AG04449 (cell line): ENCODE measurements around the gene SNTN.

Source experiments
- CTCF ChIA-PET: fragments of 350-600 bp; formaldehyde crosslinking; extraction: SDS; loops from one replicate; lab custom pipeline; 2021; ENCODE audit warnings: antibody characterized with exemption; lab: Yijun Ruan, JAX
- POLR2A ChIA-PET: fragments of 400-600, 350-600 bp; formaldehyde crosslinking; extraction: SDS; loops from one replicate; lab custom pipeline; 2020; ENCODE audit warnings: antibody characterized with exemption, inconsistent platforms; lab: Yijun Ruan, JAX
- DNase-seq: peaks from one replicate; pipeline ENCODE4 v3.0.0-alpha.2; 2010; ENCODE audit warnings: low read depth, low spot score
- H3K4me3 ChIP-seq: 2 replicates; pipeline ENCODE4 v1.5.1; 2011; ENCODE audit warnings: low read depth, mild to moderate bottlenecking, control low read depth, low read length
- CTCF ChIP-seq: IDR thresholded peaks from one replicate; pipeline ENCODE4 v1.5.1; 2011; ENCODE audit warnings: mild to moderate bottlenecking, moderate library complexity, low read length, control low read depth, inconsistent platforms; ENCODE audit not compliant: insufficient read depth; ENCODE audit errors: missing control alignments

The SNTN gene

GRCh38 chr3:63652066-63652725 is at the start of gene SNTN:
Gene SNTN (plus strand): TSS chr3:63652675. CDS start chr3:63652688, 13 bp downstream.
- POLR2A ChIA-PET: no interaction called here
- CTCF ChIA-PET: interaction anchor here (0.9 kb wide), 1 partner anchor 11 kb away, joined by 4 read pairs; no protein-coding TSS in a partner anchor

GRCh38 chr3:63607716-63608115 is 44.8 kb upstream of the SNTN start:
- ChIA-PET CTCF (no interaction called here), POLR2A (no interaction called here)
- H3K4me3 ChIP-seq: no peak overlapping the region
- no peak for TF ChIP-seq CTCF
- DNase-seq: no peak

More at GRCh38 chr3:63652066-63652725, at the start of gene SNTN:
- H3K4me3 ChIP-seq: no peak within 1 kb of the TSS
- TF ChIP-seq CTCF: no peak
- no peak for DNase-seq

- ChIA-PET CTCF (no interaction called here), POLR2A (no interaction called here)
- no peak overlapping the region for H3K4me3 ChIP-seq
- no peak for DNase-seq
- TF ChIP-seq CTCF: no peak
Measured at GRCh38 chr3:63609408-63609807, 43.1 kb upstream of the SNTN start.

GRCh38 chr3:63609834-63610233 is 42.6 kb upstream of the SNTN start:
- ChIA-PET POLR2A (no interaction called here), CTCF (no interaction called here)
- H3K4me3 ChIP-seq: no peak overlapping the region
- no peak for DNase-seq
- TF ChIP-seq CTCF: no peak

- H3K4me3 ChIP-seq: no peak overlapping the region
- no peak for DNase-seq
- POLR2A ChIA-PET: no interaction called here
- CTCF ChIA-PET: no interaction called here
- no peak for TF ChIP-seq CTCF
Measured at GRCh38 chr3:63611382-63611781, 41.1 kb upstream of the SNTN start.

- DNase-seq: peak; percentile 40
- no peak overlapping the region for H3K4me3 ChIP-seq
- ChIA-PET POLR2A (no interaction called here), CTCF (no interaction called here)
- TF ChIP-seq CTCF: no peak
Measured at GRCh38 chr3:63613561-63613960, 38.9 kb upstream of the SNTN start.
